HCT116 (cell line): Measurements from ENCODE around the gene ZNF677. TPM values are rescaled to one million over a fixed set of nuclear protein-coding genes. Genes with fewer than 3 reads are reported as not detected.
"Not testable (repeated sequence)": the region's sequence is repeated elsewhere in the genome, so short reads cannot be mapped to it uniquely, and the experiment has no call there.

Experiments
- ATAC-seq: fragments of 200-7000 bp; cut with Tn5 transposase; 2 replicates; pipeline ENCODE4 v1.9.1; 2020; ENCODE audit warnings: mild to moderate bottlenecking, moderate library complexity
- BruUV-seq: library from RNA; stranded (reverse); fragments of 400-500 nt; replicated peaks from 2 replicates; lab custom pipeline; 2021; lab: Mats Ljungman, UMichigan
- CTCF ChIA-PET: fragments of 300-600 bp; sonication (Branson Sonifier 250); formaldehyde crosslinking; loops from one replicate; lab custom pipeline; 2021; ENCODE audit warnings: antibody characterized with exemption; lab: Charles Lee
- POLR2A ChIA-PET: fragments of 300-600, 350-600 bp; sonication (Branson Sonifier 250); formaldehyde crosslinking; loops from one replicate; lab custom pipeline; 2021; ENCODE audit warnings: antibody characterized with exemption; lab: Charles Lee
- RAD21 ChIA-PET, 2 experiments: fragments of 300-600 bp; sonication (Branson Sonifier 250); formaldehyde crosslinking; loops; one replicate each; lab custom pipeline; 2023; ENCODE audit warnings: low total read pairs in 2 of 2; ENCODE audit not compliant: uncharacterized antibody in 2 of 2, unreplicated experiment in 2 of 2, low non-redundant PET in 1 of 2; lab: Charles Lee
- DNase-seq: peaks from one replicate; pipeline ENCODE4 v3.0.0-alpha.2; 2010; ENCODE audit warnings: low read depth, low spot score
- H2AFZ ChIP-seq: fragments of 200-600 bp; shearing (Covaris generic), sonication (generic); 2 replicates; pipeline ENCODE4 v1.6.1; 2017; ENCODE audit warnings: low read depth, mixed run types, mixed read lengths, antibody characterized with exemption, low read length; ENCODE audit not compliant: poor library complexity, severe bottlenecking
- H3K27ac ChIP-seq: 2 replicates; pipeline ENCODE4 v1.5.1; 2012; ENCODE audit warnings: low read depth, low read length
- H3K27me3 ChIP-seq: fragments of 200-600 bp; sonication (generic); 2 replicates; pipeline ENCODE4 v1.6.1; 2016; ENCODE audit warnings: mixed run types, low read length, mixed read lengths; ENCODE audit not compliant: insufficient read depth
- H3K36me3 ChIP-seq, 2 experiments: fragments of 200-500 bp in 1 of 2; fragments of 200-600 bp in 1 of 2; sonication (Bioruptor generic) in 1 of 2; sonication (generic) in 1 of 2; 2 replicates each; pipeline versions ENCODE4 v1.5.1 to v1.6.1; 2014 to 2016; ENCODE audit warnings: low read length in 2 of 2, inconsistent platforms in 1 of 2, mixed read lengths in 1 of 2, mixed run types in 1 of 2; ENCODE audit not compliant: insufficient read depth in 2 of 2, control insufficient read depth in 1 of 2
- H3K4me1 ChIP-seq, 2 experiments: fragments of 200-600 bp in 1 of 2; sonication (generic) in 1 of 2; 2 replicates each; pipeline versions ENCODE4 v1.5.1 to v1.6.1; 2012 to 2017; ENCODE audit warnings: low read length in 2 of 2, inconsistent platforms in 1 of 2, mild to moderate bottlenecking in 1 of 2, mixed read lengths in 1 of 2, mixed run types in 1 of 2, moderate library complexity in 1 of 2; ENCODE audit not compliant: insufficient read depth in 2 of 2, control insufficient read depth in 1 of 2
- H3K4me2 ChIP-seq: fragments of 200-600 bp; sonication (generic); 2 replicates; pipeline ENCODE4 v1.6.1; 2017; ENCODE audit warnings: mixed run types, low read length, mixed read lengths
- H3K4me3 ChIP-seq, 2 experiments: fragments of 200-600 bp in 1 of 2; sonication (generic) in 1 of 2; replicated peaks in 1 of 2; 2 replicates each; pipeline ENCODE4 v1.5.1; 2011 to 2016; ENCODE audit warnings: low read length in 2 of 2, control low read depth in 1 of 2, low read depth in 1 of 2, mild to moderate bottlenecking in 1 of 2, mixed read lengths in 1 of 2, mixed run types in 1 of 2
- H3K79me2 ChIP-seq: fragments of 200-600 bp; sonication (generic); 2 replicates; pipeline ENCODE4 v1.6.1; 2017; ENCODE audit warnings: mild to moderate bottlenecking, mixed run types, low read length, moderate library complexity, mixed read lengths; ENCODE audit not compliant: insufficient read depth
- H3K9ac ChIP-seq: fragments of 200-600 bp; sonication (generic); 2 replicates; pipeline ENCODE4 v1.6.1; 2016; ENCODE audit warnings: low read length, mixed read lengths
- H3K9me2 ChIP-seq: fragments of 200-600 bp; sonication (generic), shearing (Covaris generic); 2 replicates; pipeline ENCODE4 v1.6.1; 2017; ENCODE audit warnings: mixed run types, mild to moderate bottlenecking, moderate library complexity; ENCODE audit not compliant: insufficient read depth
- H3K9me3 ChIP-seq, 2 experiments: fragments of 200-500 bp in 1 of 2; fragments of 200-600 bp in 1 of 2; sonication (Bioruptor generic) in 1 of 2; sonication (generic) in 1 of 2; 2 replicates each; pipeline ENCODE4 v1.6.1; 2014 to 2017; ENCODE audit warnings: low read length in 2 of 2, mixed read lengths in 2 of 2, inconsistent platforms in 1 of 2, low read depth in 1 of 2, mild to moderate bottlenecking in 1 of 2, mixed run types in 1 of 2, moderate library complexity in 1 of 2; ENCODE audit not compliant: control insufficient read depth in 1 of 2, insufficient read depth in 1 of 2
- H4K20me1 ChIP-seq: fragments of 200-600 bp; sonication (generic), shearing (Covaris generic); 2 replicates; pipeline ENCODE4 v1.6.1; 2017; ENCODE audit warnings: mixed run types, mild to moderate bottlenecking, moderate library complexity; ENCODE audit not compliant: insufficient read depth
- CBX3 ChIP-seq: IDR thresholded peaks from 2 replicates; pipeline ENCODE4 v1.6.1; 2012; ENCODE audit warnings: low read depth
- CEBPB ChIP-seq: IDR thresholded peaks from 2 replicates; pipeline ENCODE4 v1.6.1; 2012; ENCODE audit warnings: low read depth
- EZH2 ChIP-seq: fragments of 200-600 bp; sonication (generic); IDR thresholded peaks from 2 replicates; pipeline ENCODE4 v1.6.1; 2017; ENCODE audit warnings: antibody characterized with exemption, mixed run types
- RAD21 ChIP-seq: IDR thresholded peaks from 2 replicates; pipeline ENCODE4 v1.6.1; 2012; ENCODE audit warnings: low read depth, mild to moderate bottlenecking
- SIN3A ChIP-seq: IDR thresholded peaks from 2 replicates; pipeline ENCODE4 v1.6.1; 2012; ENCODE audit warnings: low read depth
- SP1 ChIP-seq: IDR thresholded peaks from 2 replicates; pipeline ENCODE4 v1.6.1; 2012; ENCODE audit warnings: low read depth
- SRF ChIP-seq: IDR thresholded peaks from 2 replicates; pipeline ENCODE4 v1.6.1; 2012; ENCODE audit warnings: low read depth
- TCF7L2 ChIP-seq: IDR thresholded peaks from 2 replicates; pipeline ENCODE4 v1.7.0; 2011; ENCODE audit warnings: borderline replicate concordance, inconsistent platforms; ENCODE audit not compliant: insufficient read depth, insufficient read length; ENCODE audit errors: extremely low read depth
- intact Hi-C: fragments of 100-400 bp; cut with micrococcal nuclease; formaldehyde crosslinking; loops from 2 replicates; pipeline ENCODE4 v1.10.0; 2022
- total RNA-seq: library from RNA; stranded (reverse); gene quantifications from one replicate; pipeline ENCODE4 v1.2.1, GENCODE V29; 2021; ENCODE audit not compliant: unreplicated experiment
- TF ChIP-seq, protein P1 (sequence below): IDR thresholded peaks from 2 replicates; pipeline ENCODE4 v1.6.1; 2011; ENCODE audit warnings: mild to moderate bottlenecking, low read length, moderate library complexity; ENCODE audit not compliant: insufficient replicate concordance; ENCODE audit errors: extremely low read depth
- TF ChIP-seq, protein P2 (sequence below): IDR thresholded peaks from 2 replicates; pipeline ENCODE4 v1.6.1; 2012; ENCODE audit warnings: low read depth

The ZNF677 gene
- total RNA-seq, 1 experiment from 2014 or later = 0.34 TPM

- no peak overlapping the region for H3K9ac ChIP-seq
- no peak for TF ChIP-seq SRF
- no peak for TF ChIP-seq SIN3A
- TF ChIP-seq, protein P1, sequence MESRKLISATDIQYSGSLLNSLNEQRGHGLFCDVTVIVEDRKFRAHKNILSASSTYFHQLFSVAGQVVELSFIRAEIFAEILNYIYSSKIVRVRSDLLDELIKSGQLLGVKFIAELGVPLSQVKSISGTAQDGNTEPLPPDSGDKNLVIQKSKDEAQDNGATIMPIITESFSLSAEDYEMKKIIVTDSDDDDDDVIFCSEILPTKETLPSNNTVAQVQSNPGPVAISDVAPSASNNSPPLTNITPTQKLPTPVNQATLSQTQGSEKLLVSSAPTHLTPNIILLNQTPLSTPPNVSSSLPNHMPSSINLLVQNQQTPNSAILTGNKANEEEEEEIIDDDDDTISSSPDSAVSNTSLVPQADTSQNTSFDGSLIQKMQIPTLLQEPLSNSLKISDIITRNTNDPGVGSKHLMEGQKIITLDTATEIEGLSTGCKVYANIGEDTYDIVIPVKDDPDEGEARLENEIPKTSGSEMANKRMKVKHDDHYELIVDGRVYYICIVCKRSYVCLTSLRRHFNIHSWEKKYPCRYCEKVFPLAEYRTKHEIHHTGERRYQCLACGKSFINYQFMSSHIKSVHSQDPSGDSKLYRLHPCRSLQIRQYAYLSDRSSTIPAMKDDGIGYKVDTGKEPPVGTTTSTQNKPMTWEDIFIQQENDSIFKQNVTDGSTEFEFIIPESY = no peak
- TF ChIP-seq, protein P2, sequence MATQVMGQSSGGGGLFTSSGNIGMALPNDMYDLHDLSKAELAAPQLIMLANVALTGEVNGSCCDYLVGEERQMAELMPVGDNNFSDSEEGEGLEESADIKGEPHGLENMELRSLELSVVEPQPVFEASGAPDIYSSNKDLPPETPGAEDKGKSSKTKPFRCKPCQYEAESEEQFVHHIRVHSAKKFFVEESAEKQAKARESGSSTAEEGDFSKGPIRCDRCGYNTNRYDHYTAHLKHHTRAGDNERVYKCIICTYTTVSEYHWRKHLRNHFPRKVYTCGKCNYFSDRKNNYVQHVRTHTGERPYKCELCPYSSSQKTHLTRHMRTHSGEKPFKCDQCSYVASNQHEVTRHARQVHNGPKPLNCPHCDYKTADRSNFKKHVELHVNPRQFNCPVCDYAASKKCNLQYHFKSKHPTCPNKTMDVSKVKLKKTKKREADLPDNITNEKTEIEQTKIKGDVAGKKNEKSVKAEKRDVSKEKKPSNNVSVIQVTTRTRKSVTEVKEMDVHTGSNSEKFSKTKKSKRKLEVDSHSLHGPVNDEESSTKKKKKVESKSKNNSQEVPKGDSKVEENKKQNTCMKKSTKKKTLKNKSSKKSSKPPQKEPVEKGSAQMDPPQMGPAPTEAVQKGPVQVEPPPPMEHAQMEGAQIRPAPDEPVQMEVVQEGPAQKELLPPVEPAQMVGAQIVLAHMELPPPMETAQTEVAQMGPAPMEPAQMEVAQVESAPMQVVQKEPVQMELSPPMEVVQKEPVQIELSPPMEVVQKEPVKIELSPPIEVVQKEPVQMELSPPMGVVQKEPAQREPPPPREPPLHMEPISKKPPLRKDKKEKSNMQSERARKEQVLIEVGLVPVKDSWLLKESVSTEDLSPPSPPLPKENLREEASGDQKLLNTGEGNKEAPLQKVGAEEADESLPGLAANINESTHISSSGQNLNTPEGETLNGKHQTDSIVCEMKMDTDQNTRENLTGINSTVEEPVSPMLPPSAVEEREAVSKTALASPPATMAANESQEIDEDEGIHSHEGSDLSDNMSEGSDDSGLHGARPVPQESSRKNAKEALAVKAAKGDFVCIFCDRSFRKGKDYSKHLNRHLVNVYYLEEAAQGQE = no peak
- no peak for TF ChIP-seq SP1
- no peak for TF ChIP-seq EZH2
- TF ChIP-seq CEBPB = no peak
- no peak for TF ChIP-seq RAD21
- TF ChIP-seq CBX3 = no peak
- no peak for TF ChIP-seq TCF7L2
- TF ChIP-seq, all 23 proteins: peak for 0
- Histone ChIP-seq H3K27me3 (no peaks in the 10 kb centered on the region), H3K9me3 (peaks cover 2 to 6% of the 10 kb centered on the region in 2 experiments; a peak in 2 of 4 replicates), H3K79me2 (no peaks in the 10 kb centered on the region), H4K20me1 (no peaks in the 10 kb centered on the region), H3K4me3 (no peak overlapping the region), H3K4me1 (no peaks in the 10 kb centered on the region), H3K36me3 (no peaks in the 10 kb centered on the region), H3K27ac (no peak overlapping the region), H3K4me2 (no peak overlapping the region), H2AFZ (no peak overlapping the region), H3K9me2 (no peaks in the 10 kb centered on the region)
- RAD21 ChIA-PET = no interaction called here
- no peak for ATAC-seq
- CTCF ChIA-PET = no interaction called here
- intact Hi-C loops = no loop called here
- POLR2A ChIA-PET = no interaction called here
- no peak for DNase-seq
- BruUV-seq = no TSS peak
These were observed 30.4 kb upstream of the ZNF677 start for GRCh38 chr19:53285087-53285486.

GRCh38 chr19:53281947-53282346, 27.3 kb upstream of the ZNF677 start:
- DNase-seq, H3K4me1 ChIP-seq, H3K4me2 ChIP-seq, H3K9me3 ChIP-seq, ATAC-seq, H4K20me1 ChIP-seq, H3K9me2 ChIP-seq, H3K4me3 ChIP-seq, H2AFZ ChIP-seq, H3K9ac ChIP-seq, RAD21 ChIA-PET, BruUV-seq, H3K79me2 ChIP-seq, H3K36me3 ChIP-seq, POLR2A ChIA-PET, CTCF ChIA-PET, H3K27ac ChIP-seq, H3K27me3 ChIP-seq, intact Hi-C loops: not testable (repeated sequence)
